ENCODE results near the gene FCRL6.
A peak's percentile ranks its signal among the peaks of the same experiment; 100 is the strongest.

Gene FCRL6

DNA sequence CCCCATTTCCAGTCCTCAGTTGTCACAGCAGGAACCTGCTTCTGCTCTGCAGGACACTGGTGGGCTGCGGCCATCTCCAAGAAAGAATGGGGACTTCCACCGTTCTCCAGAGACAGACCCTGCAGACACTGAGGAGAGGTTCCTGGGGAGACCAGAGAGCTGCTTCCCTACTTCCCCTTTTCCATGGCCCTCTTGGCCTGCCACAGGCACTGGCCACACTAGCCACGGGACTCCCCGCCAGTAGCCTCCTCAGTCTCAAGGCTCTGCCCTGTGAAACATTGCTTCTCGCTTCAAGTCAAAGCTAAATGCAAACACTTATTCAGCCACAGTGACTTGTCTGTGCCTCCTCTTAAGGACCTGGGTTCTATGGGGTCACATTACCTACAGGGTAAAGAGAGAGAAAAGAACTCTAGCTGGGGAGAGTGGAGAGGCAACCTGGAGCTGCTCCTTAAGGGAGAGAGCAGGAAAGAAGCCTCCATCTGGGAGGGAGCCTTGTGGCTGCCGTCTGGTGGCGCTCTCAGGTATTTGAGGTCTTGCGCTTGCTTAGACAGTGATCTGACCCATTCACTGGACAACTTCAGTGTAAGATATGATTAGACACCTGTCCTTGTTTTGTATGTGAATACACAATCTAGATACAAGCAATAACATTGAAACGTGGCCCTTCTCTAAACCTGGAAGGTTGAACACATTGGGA lies 19.2 kb downstream of the FCRL6 start:
- H3K27ac ChIP-seq: peak overlapping the region; percentile 27
- TF ChIP-seq, protein P1, sequence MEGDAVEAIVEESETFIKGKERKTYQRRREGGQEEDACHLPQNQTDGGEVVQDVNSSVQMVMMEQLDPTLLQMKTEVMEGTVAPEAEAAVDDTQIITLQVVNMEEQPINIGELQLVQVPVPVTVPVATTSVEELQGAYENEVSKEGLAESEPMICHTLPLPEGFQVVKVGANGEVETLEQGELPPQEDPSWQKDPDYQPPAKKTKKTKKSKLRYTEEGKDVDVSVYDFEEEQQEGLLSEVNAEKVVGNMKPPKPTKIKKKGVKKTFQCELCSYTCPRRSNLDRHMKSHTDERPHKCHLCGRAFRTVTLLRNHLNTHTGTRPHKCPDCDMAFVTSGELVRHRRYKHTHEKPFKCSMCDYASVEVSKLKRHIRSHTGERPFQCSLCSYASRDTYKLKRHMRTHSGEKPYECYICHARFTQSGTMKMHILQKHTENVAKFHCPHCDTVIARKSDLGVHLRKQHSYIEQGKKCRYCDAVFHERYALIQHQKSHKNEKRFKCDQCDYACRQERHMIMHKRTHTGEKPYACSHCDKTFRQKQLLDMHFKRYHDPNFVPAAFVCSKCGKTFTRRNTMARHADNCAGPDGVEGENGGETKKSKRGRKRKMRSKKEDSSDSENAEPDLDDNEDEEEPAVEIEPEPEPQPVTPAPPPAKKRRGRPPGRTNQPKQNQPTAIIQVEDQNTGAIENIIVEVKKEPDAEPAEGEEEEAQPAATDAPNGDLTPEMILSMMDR (conservative IDR thresholded peaks at IDR 0.05): peak; percentile 85

DNA sequence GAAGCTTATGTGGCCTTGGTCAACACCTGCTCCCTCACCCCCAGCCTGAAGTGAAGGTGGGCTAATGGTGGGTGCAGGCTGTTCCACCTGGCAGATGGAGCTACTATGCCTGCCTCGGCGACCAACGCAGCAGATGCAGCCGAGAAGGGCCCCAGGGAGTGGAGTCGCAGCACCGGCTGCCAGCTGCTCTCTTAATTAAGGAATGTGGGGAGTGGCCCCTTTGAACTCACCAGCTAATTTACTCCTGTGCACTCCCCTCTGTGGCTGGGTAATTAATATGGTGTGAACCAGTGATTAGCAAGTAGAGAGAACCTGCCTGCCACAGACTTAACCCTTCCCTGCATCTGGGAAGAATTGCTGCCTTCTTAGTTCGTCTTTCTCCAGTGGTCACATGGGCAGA lies 21.2 kb downstream of the FCRL6 start:
- H3K27ac ChIP-seq: no peak overlapping the region
- TF ChIP-seq, protein P1 (conservative IDR thresholded peaks at IDR 0.05): no peak

DNA sequence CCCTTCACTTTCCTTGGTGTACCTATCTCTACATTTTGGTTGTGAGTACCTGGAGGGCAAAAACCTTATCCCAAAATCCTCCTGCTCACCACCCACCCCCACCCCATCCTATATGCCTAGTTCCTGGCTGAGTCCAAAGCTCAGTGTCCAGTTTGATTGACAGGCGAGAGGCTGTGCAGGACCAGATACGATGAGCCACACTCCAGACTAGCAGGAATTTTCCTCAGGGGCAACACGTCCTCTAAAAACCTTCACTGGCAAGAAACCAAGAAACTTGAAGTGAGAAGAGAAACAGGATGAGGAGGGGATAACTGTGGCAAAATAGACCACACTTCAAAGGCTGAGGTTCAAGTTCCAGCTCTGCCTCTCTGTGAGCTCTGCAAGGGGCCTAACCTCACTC lies 23.4 kb downstream of the FCRL6 start:
- H3K27ac ChIP-seq: no peak overlapping the region
- TF ChIP-seq, protein P1 (conservative IDR thresholded peaks at IDR 0.05): no peak

DNA sequence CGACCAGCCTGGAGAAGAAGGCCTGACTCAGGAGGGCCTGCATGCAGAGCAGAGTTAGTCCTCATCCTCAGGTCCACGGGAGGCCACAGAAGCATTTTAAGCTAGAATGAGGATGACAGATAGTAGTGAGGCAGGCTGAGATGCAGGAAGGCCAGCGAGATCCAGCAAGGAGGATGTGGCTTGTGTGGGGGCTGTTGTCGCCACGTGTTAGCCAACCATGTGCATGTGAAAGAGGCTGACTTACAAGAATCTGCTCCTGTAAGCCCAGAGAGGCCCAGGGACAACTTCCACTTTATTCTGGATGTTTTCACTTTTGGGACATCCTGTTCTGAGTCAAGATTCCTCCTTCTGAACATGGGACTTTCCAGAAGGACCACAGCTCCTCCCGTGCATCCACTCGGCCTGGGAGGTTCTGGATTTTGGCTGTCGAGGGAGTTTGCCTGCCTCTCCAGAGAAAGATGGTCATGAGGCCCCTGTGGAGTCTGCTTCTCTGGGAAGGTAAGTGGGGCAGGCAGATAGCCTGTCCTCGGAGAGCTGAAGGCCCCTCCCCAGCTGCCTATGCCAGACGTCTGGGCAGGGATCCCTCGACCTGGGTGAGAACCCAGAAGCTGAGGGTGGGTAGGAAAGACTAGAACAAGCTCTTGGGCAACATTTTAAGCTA lies 24.4 kb downstream of the FCRL6 start, which contains the start of gene SLAMF8:
Gene SLAMF8 (plus strand): TSS at position 433 of the 661 bp plus-strand sequence. CDS start 26 bp downstream, at position 459.
- no peak within 1 kb of the TSS for H3K27ac ChIP-seq
- TF ChIP-seq, protein P1 (conservative IDR thresholded peaks at IDR 0.05): no peak

DNA sequence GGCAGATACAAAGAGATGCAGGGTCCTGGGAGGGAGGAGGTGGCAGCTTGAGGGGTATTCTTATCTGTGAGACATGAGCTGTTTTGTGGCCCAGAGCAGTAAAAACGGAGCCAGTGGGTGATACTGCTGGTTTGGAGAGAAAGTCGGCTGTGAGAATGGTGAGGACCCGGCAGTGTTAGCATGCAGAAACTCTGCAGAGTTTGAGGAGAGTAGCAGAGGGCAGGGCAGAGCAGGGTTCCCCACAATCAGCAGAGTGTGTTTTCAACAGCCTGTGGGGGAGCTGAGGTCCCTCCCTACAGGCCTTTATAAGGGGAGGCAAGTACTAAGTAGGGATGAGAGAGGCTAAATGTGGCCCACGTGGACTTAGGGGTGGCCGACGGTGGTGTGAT lies 24.9 kb downstream of the FCRL6 start:
- H3K27ac ChIP-seq: no peak overlapping the region
- TF ChIP-seq, protein P1 (conservative IDR thresholded peaks at IDR 0.05): no peak

DNA sequence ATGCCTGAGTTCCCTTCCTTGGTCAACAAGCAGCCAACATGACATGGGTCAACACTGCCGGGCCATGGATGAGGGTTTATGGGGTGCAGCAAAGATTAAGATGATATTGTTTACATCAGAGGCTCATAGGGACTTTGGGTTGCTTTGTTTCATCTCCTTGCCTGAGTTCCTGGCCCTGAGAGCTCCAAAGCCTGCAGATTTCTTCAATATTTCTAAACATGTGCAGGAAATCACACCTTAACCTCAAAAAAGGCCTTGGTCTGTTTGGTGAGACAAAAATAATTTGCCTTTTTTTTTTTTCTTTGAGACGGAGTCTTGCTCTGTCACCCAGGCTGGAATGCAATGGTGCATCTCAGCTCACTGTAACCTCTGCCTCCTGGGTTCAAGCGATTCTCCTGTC lies 25.4 kb downstream of the FCRL6 start:
- TF ChIP-seq, protein P1 (conservative IDR thresholded peaks at IDR 0.05): no peak
- no peak overlapping the region for H3K27ac ChIP-seq

DNA sequence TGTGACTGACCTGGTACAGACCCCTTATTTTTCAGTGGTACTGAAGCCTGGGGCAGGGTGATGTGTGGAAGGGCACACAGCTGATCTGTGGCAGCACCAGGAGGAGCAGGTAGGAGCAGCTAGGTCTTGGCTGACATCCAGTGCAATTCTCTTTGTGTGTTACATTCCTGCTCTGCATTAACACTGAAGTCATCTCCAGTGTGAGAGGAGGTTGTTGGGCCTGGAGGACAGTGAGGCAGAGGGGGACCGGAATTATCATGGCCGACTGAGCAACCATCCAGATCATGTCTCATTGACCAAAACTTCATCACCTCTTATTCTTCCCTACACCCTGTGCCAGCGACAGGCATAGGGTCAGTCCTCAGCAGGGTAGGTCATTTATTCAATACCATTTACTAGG lies 26.0 kb downstream of the FCRL6 start:
- TF ChIP-seq, protein P1 (conservative IDR thresholded peaks at IDR 0.05): no peak
- no peak overlapping the region for H3K27ac ChIP-seq

Data from VCaP (cell line).